Measurements from ENCODE around the gene TMEM11. TPM values are rescaled to one million over a fixed set of nuclear protein-coding genes. Genes with fewer than 3 reads are reported as not detected.

TMEM11 gene
- total RNA-seq, 1 donor from 2014 or later: 22.2 TPM

- no peaks in the 10 kb centered on the region for H3K27me3 Mint-ChIP-seq
- no peak overlapping the region for H3K4me3 Mint-ChIP-seq (ENCODE audit: low read depth)
- no peak for DNase-seq (ENCODE audit: low spot score, unreplicated experiment)
- no peaks in the 10 kb centered on the region for H3K9me3 Mint-ChIP-seq (ENCODE audit: low read depth)
- no peak overlapping the region for H3K27ac Mint-ChIP-seq
- H3K36me3 Mint-ChIP-seq (ENCODE audit: insufficient read depth): peaks cover 10% of the 10 kb centered on the region
- no peaks in the 10 kb centered on the region for H3K4me1 Mint-ChIP-seq (ENCODE audit: low read depth)
- TF ChIP-seq CTCF (IDR thresholded peaks at IDR 0.05; ENCODE audit: unreplicated experiment): no peak
Measured at GRCh38 chr17:21169496-21169895, 44.5 kb downstream of the TMEM11 start.

GRCh38 chr17:21168555-21168865, 45.5 kb downstream of the TMEM11 start:
- Mint-ChIP-seq H3K4me3 (ENCODE audit: low read depth) (no peak overlapping the region), H3K4me1 (ENCODE audit: low read depth) (no peaks in the 10 kb centered on the region), H3K9me3 (ENCODE audit: low read depth) (no peaks in the 10 kb centered on the region), H3K27me3 (no peaks in the 10 kb centered on the region), H3K36me3 (ENCODE audit: insufficient read depth) (peaks cover 10% of the 10 kb centered on the region), H3K27ac (no peak overlapping the region)
- DNase-seq (ENCODE audit: low spot score, unreplicated experiment): no peak
- TF ChIP-seq CTCF (IDR thresholded peaks at IDR 0.05; ENCODE audit: unreplicated experiment): no peak

GRCh38 chr17:21167303-21167702, 46.7 kb downstream of the TMEM11 start:
- TF ChIP-seq CTCF (IDR thresholded peaks at IDR 0.05; ENCODE audit: unreplicated experiment): no peak
- H3K27me3 Mint-ChIP-seq: no peaks in the 10 kb centered on the region
- peaks cover 5% of the 10 kb centered on the region for H3K36me3 Mint-ChIP-seq (ENCODE audit: insufficient read depth)
- H3K9me3 Mint-ChIP-seq (ENCODE audit: low read depth): no peaks in the 10 kb centered on the region
- no peak for DNase-seq (ENCODE audit: low spot score, unreplicated experiment)
- H3K4me3 Mint-ChIP-seq (ENCODE audit: low read depth): no peak overlapping the region
- peaks cover 3% of the 10 kb centered on the region for H3K4me1 Mint-ChIP-seq (ENCODE audit: low read depth)
- no peak overlapping the region for H3K27ac Mint-ChIP-seq

GRCh38 chr17:21166595-21167210, 47.3 kb downstream of the TMEM11 start:
- no peak overlapping the region for H3K27ac Mint-ChIP-seq
- peaks cover under 1% of the 10 kb centered on the region for H3K36me3 Mint-ChIP-seq (ENCODE audit: insufficient read depth)

GRCh38 chr17:21165922-21166594, 47.9 kb downstream of the TMEM11 start:
- H3K4me3 Mint-ChIP-seq (ENCODE audit: low read depth): no peak overlapping the region
- no peaks in the 10 kb centered on the region for H3K27me3 Mint-ChIP-seq
- DNase-seq (ENCODE audit: low spot score, unreplicated experiment): no peak
- no peaks in the 10 kb centered on the region for H3K36me3 Mint-ChIP-seq (ENCODE audit: insufficient read depth)
- H3K27ac Mint-ChIP-seq: no peak overlapping the region
- TF ChIP-seq CTCF (IDR thresholded peaks at IDR 0.05; ENCODE audit: unreplicated experiment): no peak
- H3K9me3 Mint-ChIP-seq (ENCODE audit: low read depth): no peaks in the 10 kb centered on the region
- H3K4me1 Mint-ChIP-seq (ENCODE audit: low read depth): peaks cover 7% of the 10 kb centered on the region

More at GRCh38 chr17:21166595-21167210, 47.3 kb downstream of the TMEM11 start:
- no peak overlapping the region for H3K4me3 Mint-ChIP-seq (ENCODE audit: low read depth)
- peaks cover 6% of the 10 kb centered on the region for H3K4me1 Mint-ChIP-seq (ENCODE audit: low read depth)
- no peaks in the 10 kb centered on the region for H3K9me3 Mint-ChIP-seq (ENCODE audit: low read depth)
- DNase-seq (ENCODE audit: low spot score, unreplicated experiment): no peak
- no peaks in the 10 kb centered on the region for H3K27me3 Mint-ChIP-seq
- no peak for TF ChIP-seq CTCF (IDR thresholded peaks at IDR 0.05; ENCODE audit: unreplicated experiment)

Measured in progenitor cell of endocrine pancreas (in vitro differentiated cells).